GM18517 (cell line): ENCODE results near the gene TRPM2.

ENCODE experiments used
- ATAC-seq: cut with Tn5 transposase; IDR thresholded peaks from one replicate; pipeline ENCODE4 v1.9.1; 2021; ENCODE audit warnings: mild to moderate bottlenecking, moderate library complexity; ENCODE audit not compliant: unreplicated experiment

TRPM2 gene

DNA sequence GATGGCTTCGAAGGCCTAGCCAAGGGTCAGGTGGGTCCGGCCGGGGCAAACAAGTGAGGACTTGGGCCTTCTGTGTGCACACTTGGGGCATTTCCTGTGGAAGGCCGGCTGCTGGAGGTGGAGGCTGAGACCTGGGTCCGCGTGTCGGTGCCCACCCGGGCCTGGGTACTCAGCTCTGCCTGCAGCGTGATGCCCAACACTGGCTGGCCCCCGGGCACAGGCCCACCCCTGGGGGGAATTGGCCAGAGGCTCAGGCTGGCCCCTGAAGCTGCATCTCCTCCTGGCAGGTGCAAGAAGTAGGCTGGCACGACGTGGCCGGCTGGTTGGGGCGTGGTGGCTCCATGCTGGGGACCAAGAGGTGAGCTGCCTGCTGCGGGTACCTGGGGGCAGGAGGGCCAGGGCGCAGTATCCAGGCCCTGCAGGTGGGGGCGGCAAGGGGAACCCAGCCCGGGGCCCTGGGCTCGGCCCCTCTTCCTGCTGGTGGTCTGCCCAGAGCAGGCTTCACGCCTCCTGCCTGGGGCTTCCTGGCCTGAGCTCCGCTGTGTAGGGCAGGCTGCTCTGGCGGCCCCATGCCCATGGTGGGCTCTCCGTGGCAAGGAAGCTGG is 31.5 kb upstream of the TRPM2 start:
- ATAC-seq, result no peak

DNA sequence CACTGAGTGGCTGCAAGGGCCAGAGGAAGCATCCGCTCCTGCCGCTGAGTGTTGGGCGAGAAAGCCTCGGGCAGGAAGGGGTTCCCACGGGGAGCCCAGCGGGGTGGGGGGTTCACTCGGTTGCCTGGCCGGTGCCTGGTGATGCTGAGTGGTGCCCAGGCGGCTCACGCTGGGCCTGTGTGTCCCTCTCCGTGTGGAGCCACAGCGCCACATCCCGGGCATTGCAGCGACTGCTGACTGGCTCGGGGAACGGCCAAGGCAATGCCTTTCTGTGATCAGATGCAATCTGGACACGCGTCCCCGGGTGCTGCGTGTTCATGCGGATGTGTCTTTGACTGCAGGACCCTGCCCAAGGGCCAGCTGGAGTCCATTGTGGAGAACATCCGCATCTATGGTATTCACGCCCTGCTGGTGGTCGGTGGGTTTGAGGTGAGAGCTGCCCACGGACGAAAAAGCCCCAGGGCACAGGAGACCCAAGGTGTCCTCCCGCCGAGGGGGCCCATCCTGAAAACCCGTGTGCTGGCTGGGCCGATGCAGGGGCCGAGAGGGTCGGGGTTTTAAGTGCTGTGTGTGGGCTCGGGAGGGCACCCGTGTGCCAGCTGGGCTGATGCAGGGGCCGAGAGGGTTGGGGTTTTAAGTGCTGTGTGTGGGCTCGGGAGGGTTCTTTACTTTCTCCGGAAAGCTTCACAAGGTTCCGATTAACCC is 30.6 kb upstream of the TRPM2 start:
- no peak for ATAC-seq

DNA sequence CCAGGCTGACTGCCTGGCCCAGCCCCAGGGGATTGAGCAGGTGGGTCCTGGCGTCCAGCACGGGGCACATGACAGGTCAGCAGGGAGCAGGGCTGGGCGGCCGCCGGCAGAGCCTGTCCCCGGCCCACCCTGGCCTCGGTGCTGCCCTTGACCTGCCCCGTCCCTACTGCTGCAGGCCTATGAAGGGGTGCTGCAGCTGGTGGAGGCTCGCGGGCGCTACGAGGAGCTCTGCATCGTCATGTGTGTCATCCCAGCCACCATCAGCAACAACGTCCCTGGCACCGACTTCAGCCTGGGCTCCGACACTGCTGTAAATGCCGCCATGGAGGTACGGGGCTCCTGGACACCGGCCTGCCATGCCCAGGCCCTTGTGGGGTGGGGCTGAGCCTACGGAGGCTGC is 29.8 kb upstream of the TRPM2 start:
- ATAC-seq, result no peak

DNA sequence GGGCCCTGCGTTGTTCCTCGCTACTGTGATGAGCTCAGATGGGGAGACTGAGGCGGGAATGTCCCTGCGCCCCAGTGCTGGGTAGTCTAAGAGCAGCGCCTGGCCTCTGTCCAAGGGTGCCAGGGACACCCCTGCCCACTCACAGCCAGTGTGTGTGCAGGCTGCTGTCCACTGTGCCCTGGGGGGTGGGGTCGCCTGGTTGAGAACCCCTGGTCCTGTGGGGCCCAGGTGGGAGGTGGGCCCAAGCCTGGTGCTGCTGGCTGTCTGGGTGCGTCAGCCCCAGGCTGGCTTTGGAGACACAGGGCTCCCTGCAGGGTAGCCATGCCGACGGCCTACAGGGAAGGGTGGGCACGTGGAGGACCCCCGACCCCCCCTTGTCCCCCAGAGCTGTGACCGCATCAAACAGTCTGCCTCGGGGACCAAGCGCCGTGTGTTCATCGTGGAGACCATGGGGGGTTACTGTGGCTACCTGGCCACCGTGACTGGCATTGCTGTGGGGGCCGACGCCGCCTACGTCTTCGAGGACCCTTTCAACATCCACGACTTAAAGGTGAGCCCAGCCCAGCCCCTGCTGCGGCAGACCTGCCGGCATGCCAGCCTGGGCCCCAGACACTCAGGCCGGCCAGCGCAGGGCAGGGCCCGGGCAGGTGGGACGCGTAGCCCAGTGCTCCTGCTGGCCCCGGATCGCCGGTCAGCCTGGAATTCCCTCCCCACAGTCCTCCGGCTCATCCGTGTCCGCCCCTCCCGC is 29.1 kb upstream of the TRPM2 start:
- ATAC-seq, result no peak

DNA sequence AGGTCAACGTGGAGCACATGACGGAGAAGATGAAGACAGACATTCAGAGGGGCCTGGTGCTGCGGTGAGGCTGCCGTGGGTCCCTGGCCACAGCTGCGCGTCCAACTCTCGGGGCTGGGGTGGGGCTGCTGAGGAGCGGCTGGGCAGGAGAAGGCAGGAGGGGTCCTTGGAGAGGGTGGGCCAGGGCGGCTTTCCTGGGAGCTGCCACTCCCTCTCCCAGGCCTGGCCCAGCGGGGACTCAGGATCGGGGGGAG is 28.6 kb upstream of the TRPM2 start:
- ATAC-seq, result no peak

DNA sequence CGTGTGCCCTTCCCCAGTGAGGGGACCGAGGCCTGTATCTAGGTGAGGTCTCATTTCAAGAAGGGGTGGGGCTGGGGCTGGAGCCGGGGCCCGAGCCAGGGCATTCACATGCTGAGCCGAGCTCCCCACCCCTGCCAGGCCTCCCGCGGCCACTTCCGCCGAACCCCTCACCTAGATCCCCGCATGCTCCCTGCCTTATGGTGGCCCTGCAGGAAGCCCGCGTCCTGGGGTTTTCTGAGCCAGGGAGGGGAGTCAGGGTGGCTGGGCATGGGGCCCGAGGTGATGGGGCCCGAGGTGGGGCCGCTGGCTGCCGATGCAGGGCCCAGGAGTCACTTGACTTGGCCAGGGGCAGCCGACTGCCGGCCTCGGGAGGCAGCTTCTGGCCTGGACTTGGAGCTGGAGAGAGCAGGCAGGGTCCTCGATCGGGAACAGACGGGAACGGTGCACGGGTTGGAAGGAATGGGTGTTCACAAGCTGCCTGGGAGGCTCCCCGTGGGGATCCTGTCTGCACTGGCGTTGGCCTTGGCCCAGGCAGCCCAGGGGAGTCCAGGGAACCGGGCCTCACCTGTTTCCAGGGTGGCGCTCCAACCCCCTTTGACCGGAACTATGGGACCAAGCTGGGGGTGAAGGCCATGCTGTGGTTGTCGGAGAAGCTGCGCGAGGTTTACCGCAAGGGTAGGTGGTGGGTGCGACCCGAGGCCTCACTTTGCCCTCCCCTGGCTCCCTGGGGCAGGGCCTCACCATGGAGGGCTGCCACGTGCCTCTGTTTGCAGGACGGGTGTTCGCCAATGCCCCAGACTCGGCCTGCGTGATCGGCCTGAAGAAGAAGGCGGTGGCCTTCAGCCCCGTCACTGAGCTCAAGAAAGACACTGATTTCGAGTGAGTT is 27.8 kb upstream of the TRPM2 start:
- ATAC-seq, result no peak

DNA sequence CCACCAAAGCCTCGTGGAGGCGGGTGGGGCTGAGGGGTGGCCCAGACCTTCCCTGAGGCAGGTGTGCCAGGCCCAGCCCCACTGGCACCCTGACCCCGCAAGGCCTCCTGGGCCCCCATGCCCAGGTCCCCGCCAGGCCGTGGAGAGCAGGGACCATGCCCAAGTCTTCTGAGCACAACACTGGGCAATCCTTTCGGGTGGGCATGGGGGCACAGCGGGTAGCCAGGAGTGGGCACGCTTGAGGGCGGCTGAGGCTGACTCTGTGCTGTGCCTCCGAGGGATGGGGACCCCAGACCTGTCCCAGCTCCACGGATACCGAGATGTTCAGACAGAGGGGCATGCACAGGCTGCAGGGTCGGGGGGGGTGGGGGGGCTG is 27.2 kb upstream of the TRPM2 start:
- ATAC-seq, result no peak

DNA sequence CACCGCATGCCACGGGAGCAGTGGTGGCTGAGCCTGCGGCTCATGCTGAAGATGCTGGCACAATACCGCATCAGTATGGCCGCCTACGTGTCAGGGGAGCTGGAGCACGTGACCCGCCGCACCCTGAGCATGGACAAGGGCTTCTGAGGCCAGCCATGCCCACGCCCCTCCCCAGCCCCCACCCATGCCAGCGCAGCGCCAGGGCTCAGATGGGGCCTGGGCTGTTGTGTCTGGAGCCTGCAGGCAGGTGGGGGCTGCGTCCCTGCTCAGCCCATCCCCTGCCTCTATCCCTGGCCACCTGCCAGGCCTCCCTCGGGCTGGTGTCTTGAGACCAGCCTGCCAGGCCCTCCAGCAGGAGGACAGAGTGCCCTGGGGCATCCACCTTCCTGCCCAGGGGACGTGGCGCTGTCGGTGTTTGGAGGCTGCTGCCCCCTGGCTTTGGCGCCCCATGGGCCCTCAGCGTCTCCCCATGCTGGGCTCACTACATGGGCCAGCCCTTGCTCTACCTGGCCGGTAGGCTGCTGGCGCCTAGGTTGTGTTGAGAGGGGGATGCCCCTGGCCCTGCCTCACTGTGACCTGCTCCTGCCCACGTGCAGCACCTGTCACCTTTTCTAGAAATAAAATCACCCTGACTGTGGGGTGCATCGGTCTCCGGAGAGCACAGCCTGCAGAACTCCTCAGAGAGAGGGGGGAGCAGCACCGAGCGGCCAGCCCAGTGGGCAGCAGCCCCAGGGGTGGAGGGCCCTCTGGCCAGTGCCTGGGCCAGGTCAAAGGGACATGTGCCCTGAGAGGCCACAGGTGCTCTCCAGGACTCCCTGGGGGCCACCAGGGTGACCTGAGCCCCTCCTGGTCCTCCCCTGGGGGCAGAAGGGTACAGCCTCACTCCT is 26.5 kb upstream of the TRPM2 start:
- ATAC-seq, result no peak

DNA sequence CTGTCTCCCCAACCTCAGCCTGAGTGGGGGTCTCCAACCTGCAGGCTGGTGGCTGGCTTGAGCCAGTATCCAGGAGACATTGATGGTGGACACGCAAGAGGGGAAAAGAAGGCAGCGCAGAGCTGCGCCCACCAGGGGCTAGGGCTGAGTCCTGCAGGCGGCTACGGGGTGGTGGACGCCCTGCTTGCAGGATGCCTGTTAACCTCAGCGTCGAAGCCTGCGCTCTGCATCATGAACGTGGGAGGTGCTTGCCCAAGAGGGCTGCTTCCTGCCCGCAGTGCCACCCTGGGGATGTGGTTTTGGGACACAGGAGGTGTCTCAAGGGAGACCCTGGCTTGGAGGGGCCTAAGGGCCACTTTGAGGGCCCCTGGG is 25.8 kb upstream of the TRPM2 start:
- no peak for ATAC-seq

DNA sequence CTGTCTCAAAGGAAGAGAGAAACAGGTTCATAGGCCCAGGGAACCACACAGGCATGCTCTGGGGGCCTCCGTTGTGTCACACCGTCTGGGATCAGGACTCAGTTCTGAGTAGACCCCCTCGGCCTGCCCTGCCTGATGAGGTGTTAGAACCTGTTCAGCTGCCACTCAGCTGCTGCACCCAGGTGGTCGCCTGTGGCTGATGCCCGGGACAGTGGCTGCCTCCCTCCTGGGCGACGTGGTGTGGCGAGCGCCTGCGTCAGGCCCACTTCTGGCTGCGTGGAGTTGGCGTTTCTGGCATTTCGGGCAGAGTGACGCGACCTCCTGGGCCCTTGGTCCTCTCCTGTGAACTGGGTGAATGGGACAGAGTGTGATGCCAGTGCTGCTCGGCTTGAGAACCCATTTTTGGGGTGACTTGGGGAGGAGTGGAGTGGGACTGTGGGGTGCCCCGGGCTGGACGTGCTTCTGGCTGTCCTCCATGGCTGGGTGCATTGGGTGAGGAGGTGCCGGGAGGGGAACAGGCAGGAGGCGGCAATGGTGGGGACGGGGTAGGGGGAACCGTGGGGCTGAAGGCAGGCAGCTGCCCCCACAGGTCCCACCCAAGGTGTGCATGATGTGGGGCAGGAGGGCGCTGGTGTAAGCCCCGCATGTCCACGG is 25.1 kb upstream of the TRPM2 start:
- no peak for ATAC-seq

DNA sequence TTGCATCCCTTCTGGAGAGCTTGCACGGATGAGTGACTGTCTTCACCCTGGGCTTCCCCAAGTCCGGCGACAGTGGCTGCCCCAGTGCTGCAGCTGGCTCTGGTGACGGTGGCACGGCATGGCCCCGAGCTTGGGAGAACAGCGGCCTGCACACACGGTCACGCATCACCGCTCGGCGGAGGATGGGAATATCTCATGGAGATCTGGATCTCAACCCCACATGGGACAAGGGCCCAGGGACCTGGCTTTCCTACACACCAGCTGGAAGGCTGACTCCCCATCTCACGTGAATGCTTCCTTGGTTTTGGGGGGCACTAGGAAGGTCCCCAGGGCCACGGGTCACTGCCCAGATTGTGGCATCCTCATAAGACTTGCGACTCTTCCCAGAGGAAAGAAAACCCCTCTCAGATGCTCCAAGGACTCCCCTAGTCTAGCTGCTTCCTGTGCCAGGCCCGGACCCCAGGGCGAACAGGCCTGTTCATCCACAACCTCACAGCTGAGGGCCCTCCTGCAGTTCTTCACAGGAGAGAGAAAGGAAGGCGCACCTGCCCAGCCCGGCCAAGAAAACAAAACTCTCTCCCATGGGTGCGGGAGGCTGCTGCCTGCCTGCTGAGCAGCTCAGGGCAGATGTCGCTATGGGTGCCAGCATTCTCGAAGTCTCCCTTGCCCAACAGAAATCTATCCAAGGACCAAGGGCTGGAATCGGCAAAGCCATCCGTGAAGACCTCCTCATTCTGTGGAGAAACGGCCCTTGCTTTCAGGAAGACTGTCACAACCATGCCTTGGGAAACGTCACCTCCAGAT is 24.1 kb upstream of the TRPM2 start:
- ATAC-seq, result no peak

DNA sequence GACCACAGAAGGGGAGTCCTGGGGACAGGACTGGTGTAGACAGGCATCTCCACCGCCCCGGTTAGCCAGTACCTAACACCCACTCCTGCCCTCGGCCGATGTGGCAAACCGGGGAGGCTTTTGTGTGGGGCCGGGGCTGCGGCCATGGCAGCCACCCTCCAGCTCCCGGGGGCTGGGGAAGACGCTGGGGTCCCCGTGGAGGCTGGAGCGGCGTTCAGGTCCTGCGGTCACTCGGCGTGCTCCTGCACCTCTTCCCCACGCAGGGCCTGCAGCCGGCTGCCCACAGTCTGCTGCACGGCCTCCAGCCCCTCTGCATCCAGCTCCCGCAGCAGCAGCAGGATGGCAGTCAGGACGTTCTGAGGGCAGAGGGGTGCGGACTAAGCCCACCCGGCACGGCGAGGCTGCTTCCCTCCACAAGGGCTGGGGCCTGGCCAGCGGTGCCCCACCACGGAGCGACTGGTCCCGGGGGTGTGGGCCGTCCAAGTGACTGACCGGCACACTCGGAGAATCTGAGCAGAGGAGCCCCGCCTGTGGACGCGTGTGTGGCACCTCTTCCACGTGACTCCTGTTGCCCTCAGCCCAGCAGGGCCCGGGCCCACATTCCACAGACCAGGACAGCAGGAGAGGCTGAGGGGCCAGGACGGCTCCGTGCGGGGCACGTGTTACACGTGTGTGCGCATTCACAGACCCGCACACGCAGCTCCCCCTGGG is 23.3 kb upstream of the TRPM2 start:
- no peak for ATAC-seq

DNA sequence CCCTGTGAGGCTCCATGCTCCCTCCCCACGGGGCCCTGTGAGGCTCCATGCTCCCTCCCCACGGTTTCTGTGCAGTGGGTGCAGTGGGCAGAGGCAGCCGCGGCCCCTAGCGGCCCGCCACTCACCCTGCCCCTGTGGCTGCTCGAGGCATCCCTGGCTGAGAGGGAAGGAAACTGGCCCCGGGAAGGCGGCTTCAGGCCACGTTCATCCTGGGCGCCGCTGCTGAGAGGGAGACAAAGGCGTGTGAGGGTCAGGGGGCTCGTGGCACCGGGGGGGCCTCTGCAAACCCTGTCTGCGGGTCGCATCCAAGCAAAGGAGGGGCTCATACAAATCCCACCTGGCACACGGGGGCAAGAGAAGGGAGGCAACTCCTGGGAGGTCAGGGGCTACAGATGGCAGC is 22.7 kb upstream of the TRPM2 start:
- ATAC-seq, result no peak

DNA sequence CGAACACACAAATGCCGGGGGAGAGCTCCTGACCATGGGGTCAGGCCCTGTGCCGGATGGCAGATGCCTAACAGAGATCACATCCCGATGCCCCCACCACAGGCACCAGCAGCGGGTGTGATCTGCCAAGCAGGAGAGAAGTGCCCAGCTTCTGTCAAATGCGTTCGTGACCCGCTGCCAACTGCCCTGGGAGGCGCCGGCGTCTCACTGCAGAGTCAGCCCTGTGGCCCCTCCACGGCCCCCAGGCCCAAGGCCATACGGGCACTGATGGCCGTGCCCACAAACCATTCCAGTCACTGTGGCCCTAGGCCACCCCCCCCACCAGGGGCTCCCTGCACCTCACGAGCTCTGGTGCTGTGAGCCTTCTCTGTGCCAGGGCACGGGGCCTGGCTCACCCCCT is 22.2 kb upstream of the TRPM2 start:
- no peak for ATAC-seq

DNA sequence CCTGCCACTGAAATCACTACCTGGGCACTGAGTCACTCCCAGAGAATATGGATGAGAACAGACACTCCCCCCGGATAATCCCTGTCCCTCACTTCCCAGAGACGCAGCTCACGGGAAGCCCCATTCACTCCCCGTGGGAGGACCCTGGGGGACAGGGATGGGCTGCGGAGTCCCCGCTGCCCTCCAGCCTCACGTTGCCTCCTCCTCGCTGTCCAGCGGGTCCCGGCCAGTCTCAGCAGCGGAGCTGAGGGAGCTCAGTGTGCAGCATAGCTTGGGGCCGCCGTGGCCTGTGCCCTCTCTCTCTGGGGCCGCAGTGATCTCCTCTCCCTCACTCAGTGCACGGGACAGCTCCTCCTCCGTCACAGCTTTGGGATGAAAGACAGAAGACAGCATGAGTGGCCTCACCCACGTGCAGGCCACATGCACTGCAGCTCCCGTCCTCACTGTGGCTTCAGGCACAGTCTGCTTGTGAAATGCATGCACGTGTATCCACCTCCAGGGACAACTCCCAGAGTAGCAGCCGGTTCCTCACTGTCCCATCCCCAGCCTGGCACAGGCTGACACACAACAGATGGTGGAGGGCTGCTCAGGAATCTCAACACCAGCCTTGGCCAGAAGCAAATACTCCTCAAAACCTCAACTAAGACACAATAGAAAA is 21.6 kb upstream of the TRPM2 start:
- ATAC-seq, result no peak

DNA sequence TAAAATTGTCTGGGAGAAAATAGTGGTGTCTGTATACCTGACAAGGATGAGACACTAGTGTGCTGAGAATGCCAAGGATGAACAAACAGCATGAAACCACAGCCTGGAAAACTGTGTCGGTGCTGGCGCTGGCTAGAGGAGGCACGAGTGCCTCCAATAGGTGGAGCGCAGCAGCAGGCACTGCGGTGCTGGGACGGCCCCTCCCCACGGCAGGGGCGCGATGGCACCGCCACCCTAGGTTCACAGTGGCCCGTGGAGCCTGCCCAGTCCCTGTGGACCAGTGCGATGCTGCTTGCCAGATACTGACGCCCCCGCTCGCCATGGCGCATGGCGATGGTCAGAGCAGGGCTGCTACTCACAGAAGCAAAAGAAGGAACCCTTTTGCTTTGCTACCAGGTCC is 21.0 kb upstream of the TRPM2 start:
- no peak for ATAC-seq

DNA sequence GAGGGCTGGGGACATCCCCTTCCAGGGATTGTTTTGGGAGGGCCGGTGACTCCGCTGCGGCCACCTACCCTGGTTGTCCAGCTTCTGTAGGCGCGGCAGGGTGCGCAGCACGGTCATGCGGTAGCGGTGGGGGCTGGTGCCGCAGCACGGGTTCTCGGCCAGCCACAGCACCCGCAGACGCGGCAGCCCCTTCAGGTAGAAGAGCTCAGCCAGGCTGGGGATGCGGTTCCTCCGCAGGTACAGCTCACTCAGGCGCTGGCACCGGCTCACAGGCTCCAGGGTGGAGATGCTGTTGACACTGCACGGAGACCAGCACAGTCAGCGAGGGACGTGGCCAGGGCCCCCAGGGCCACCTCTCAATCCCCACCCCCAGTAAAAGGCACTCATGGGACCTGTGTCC is 20.5 kb upstream of the TRPM2 start:
- no peak for ATAC-seq
